PC-9 (cell line): ENCODE results near the gene ADGRG2. TPM values are rescaled to one million over a fixed set of nuclear protein-coding genes. Genes with fewer than 3 reads are reported as not detected.

Source experiments
- BruUV-seq: library from RNA; stranded (reverse); fragments of 400-500 nt; replicated peaks from 2 replicates; lab custom pipeline; 2021; lab: Mats Ljungman, UMichigan
- CTCF ChIA-PET: fragments of 300-600 bp; sonication (Branson Sonifier 250); formaldehyde crosslinking; loops from one replicate; lab custom pipeline; 2022; ENCODE audit warnings: antibody characterized with exemption; lab: Charles Lee
- POLR2A ChIA-PET: fragments of 300-600 bp; sonication (Branson Sonifier 250); formaldehyde crosslinking; loops from one replicate; lab custom pipeline; 2022; ENCODE audit warnings: antibody characterized with exemption; ENCODE audit not compliant: unreplicated experiment; lab: Charles Lee
- DNase-seq, 2 experiments: peaks; one replicate each; pipeline versions ENCODE4 v3.0.0 to v3.0.0-alpha.2; 2015 to 2022; ENCODE audit warnings: mixed read lengths in 1 of 2
- H2AFZ ChIP-seq: fragments of 200-600 bp; sonication (generic); 2 replicates; pipeline ENCODE4 v1.8.1; 2017; ENCODE audit warnings: antibody characterized with exemption
- H3F3A ChIP-seq: fragments of 200-600 bp; sonication (generic); 2 replicates; pipeline ENCODE4 v1.8.1; 2017; ENCODE audit warnings: antibody characterized with exemption, mild to moderate bottlenecking, low read depth; ENCODE audit not compliant: insufficient read depth
- H3K27ac ChIP-seq: fragments of 200-600 bp; sonication (generic); 2 replicates; pipeline ENCODE4 v1.6.1; 2016; ENCODE audit warnings: mixed run types
- H3K27me3 ChIP-seq: fragments of 200-600 bp; sonication (generic); 2 replicates; pipeline ENCODE4 v1.6.1; 2016; ENCODE audit warnings: low read depth, mixed run types; ENCODE audit not compliant: insufficient read depth
- H3K36me3 ChIP-seq: fragments of 200-600 bp; sonication (generic); 2 replicates; pipeline ENCODE4 v1.6.1; 2016; ENCODE audit warnings: low read depth, mixed run types
- H3K4me1 ChIP-seq: fragments of 200-600 bp; sonication (generic); replicated peaks from 2 replicates; pipeline ENCODE4 v1.6.1; 2016; ENCODE audit warnings: mixed run types; ENCODE audit not compliant: insufficient read depth
- H3K4me2 ChIP-seq: fragments of 200-600 bp; sonication (generic); 2 replicates; pipeline ENCODE4 v1.6.1; 2017; ENCODE audit warnings: mixed run types
- H3K4me3 ChIP-seq: fragments of 200-600 bp; sonication (generic); 2 replicates; pipeline ENCODE4 v1.6.1; 2016; ENCODE audit warnings: mixed run types
- H3K79me2 ChIP-seq: fragments of 200-600 bp; sonication (generic); 2 replicates; pipeline ENCODE4 v1.6.1; 2017; ENCODE audit warnings: low read depth, mixed run types
- H3K9me2 ChIP-seq: fragments of 200-600 bp; sonication (generic); 2 replicates; pipeline ENCODE4 v1.8.1; 2017; ENCODE audit warnings: mild to moderate bottlenecking; ENCODE audit not compliant: insufficient read depth
- H3K9me3 ChIP-seq: fragments of 200-600 bp; sonication (generic); 2 replicates; pipeline ENCODE4 v1.8.1; 2016; ENCODE audit warnings: low read depth; ENCODE audit not compliant: insufficient read depth
- H4K20me1 ChIP-seq: fragments of 200-600 bp; sonication (generic); 2 replicates; pipeline ENCODE4 v1.8.1; 2017; ENCODE audit not compliant: insufficient read depth
- CTCF ChIP-seq: fragments of 200-600 bp; sonication (generic); conservative IDR thresholded peaks from 2 replicates; pipeline ENCODE4 v1.6.1; 2017; ENCODE audit warnings: mixed run types, antibody characterized with exemption, mild to moderate bottlenecking, moderate library complexity
- EZH2 ChIP-seq: fragments of 200-600 bp; sonication (generic); IDR thresholded peaks from 2 replicates; pipeline ENCODE4 v1.8.0; 2017; ENCODE audit warnings: antibody characterized with exemption, low read depth
- intact Hi-C: fragments of 100-400 bp; cut with micrococcal nuclease; formaldehyde crosslinking; loops from one replicate; pipeline ENCODE4 v1.10.0; 2022; ENCODE audit not compliant: unreplicated experiment
- total RNA-seq: library from RNA; stranded (reverse); gene quantifications from 2 replicates; pipeline ENCODE4 v1.2.3, GENCODE V29; 2021

ADGRG2 gene
- total RNA-seq, 1 experiment from 2014 or later: 0.22 TPM

- intact Hi-C loops: no loop called here
- no peak overlapping the region for H3K4me2 ChIP-seq
- no peaks in the 10 kb centered on the region for H3K9me3 ChIP-seq
- no peaks in the 10 kb centered on the region for H3K27me3 ChIP-seq
- no peak overlapping the region for H3K4me3 ChIP-seq
- H3F3A ChIP-seq: no peaks in the 10 kb centered on the region
- ChIA-PET CTCF (no interaction called here), POLR2A (interaction anchor here (0.6 kb wide), 1 partner anchor 12 kb away, joined by 8 read pairs; no protein-coding TSS in a partner anchor)
- H2AFZ ChIP-seq: no peak overlapping the region
- H3K9me2 ChIP-seq: no peaks in the 10 kb centered on the region
- no peaks in the 10 kb centered on the region for H4K20me1 ChIP-seq
- no peaks in the 10 kb centered on the region for H3K4me1 ChIP-seq
- H3K36me3 ChIP-seq: no peaks in the 10 kb centered on the region
- no peaks in the 10 kb centered on the region for H3K79me2 ChIP-seq
- no TSS peak for BruUV-seq
- no peak for TF ChIP-seq EZH2
- TF ChIP-seq CTCF: no peak
- H3K27ac ChIP-seq: no peak overlapping the region
- no peak for DNase-seq
Observed at GRCh38 chrX:19030805-19031204, 91.5 kb downstream of the ADGRG2 start.

- POLR2A ChIA-PET: interaction anchor here (0.6 kb wide), 1 partner anchor 680 kb away, joined by 3 read pairs; no protein-coding TSS in a partner anchor
Observed at GRCh38 chrX:19028560-19028959, 93.7 kb downstream of the ADGRG2 start.

GRCh38 chrX:19024366-19024765 lies 97.9 kb downstream of the ADGRG2 start:
- H2AFZ ChIP-seq: no peak overlapping the region
- no peaks in the 10 kb centered on the region for H3K9me2 ChIP-seq
- no peak overlapping the region for H3K27ac ChIP-seq
- intact Hi-C loops: no loop called here
- no peak for TF ChIP-seq CTCF
- no peak for TF ChIP-seq EZH2
- no peak for DNase-seq
- H3K79me2 ChIP-seq: no peaks in the 10 kb centered on the region
- no peaks in the 10 kb centered on the region for H3K4me1 ChIP-seq
- ChIA-PET CTCF (no interaction called here), POLR2A (no interaction called here)
- no peaks in the 10 kb centered on the region for H3F3A ChIP-seq
- H3K9me3 ChIP-seq: no peaks in the 10 kb centered on the region
- no peaks in the 10 kb centered on the region for H4K20me1 ChIP-seq
- H3K27me3 ChIP-seq: no peaks in the 10 kb centered on the region
- H3K4me2 ChIP-seq: no peak overlapping the region
- no peak overlapping the region for H3K4me3 ChIP-seq
- no peaks in the 10 kb centered on the region for H3K36me3 ChIP-seq
- no TSS peak for BruUV-seq

More at GRCh38 chrX:19028560-19028959, 93.7 kb downstream of the ADGRG2 start:
- Histone ChIP-seq H3K4me3 (no peak overlapping the region), H3K4me2 (no peak overlapping the region), H3K36me3 (no peaks in the 10 kb centered on the region), H3K27ac (no peak overlapping the region), H3F3A (no peaks in the 10 kb centered on the region), H3K27me3 (no peaks in the 10 kb centered on the region), H3K9me3 (no peaks in the 10 kb centered on the region), H3K4me1 (no peaks in the 10 kb centered on the region), H4K20me1 (no peaks in the 10 kb centered on the region), H3K79me2 (no peaks in the 10 kb centered on the region), H3K9me2 (no peaks in the 10 kb centered on the region), H2AFZ (no peak overlapping the region)
- TF ChIP-seq CTCF (no peak), EZH2 (no peak)
- CTCF ChIA-PET: no interaction called here
- BruUV-seq: no TSS peak
- intact Hi-C loops: no loop called here
- no peak for DNase-seq
